SK-N-SH treated with all-trans-retinoic acid at 6 μM for 48 hours (cell line): ENCODE results near the gene FES.

Experiments
- ATAC-seq: fragments of 200-7000 bp; cut with Tn5 transposase; 3 replicates; pipeline ENCODE4 v1.9.1; 2020; ENCODE audit warnings: mild to moderate bottlenecking, moderate library complexity
- BACH2 ChIP-seq: fragments of 250-450 bp; sonication (Bioruptor Pico); IDR thresholded peaks from 2 replicates; pipeline ENCODE4 v1.9.0; 2021; ENCODE audit warnings: mild to moderate bottlenecking, borderline replicate concordance
- CREB5 ChIP-seq: fragments of 250-450 bp; sonication (Bioruptor Pico); IDR thresholded peaks from 2 replicates; pipeline ENCODE4 v1.5.1; 2020; ENCODE audit warnings: low read depth, mild to moderate bottlenecking, moderate library complexity
- CSDC2 ChIP-seq: fragments of 250-450 bp; sonication (Bioruptor Pico); IDR thresholded peaks from 2 replicates; pipeline ENCODE4 v1.5.0; 2020; ENCODE audit warnings: mild to moderate bottlenecking, moderate library complexity
- CSRNP3 ChIP-seq: fragments of 250-450 bp; sonication (Bioruptor Pico); IDR thresholded peaks from 2 replicates; pipeline ENCODE4 v1.5.1; 2021; ENCODE audit warnings: mild to moderate bottlenecking, moderate library complexity
- ESRRG ChIP-seq: fragments of 250-450 bp; sonication (Bioruptor Pico); IDR thresholded peaks from 2 replicates; pipeline ENCODE4 v1.6.1; 2021; ENCODE audit warnings: mild to moderate bottlenecking
- GLIS3 ChIP-seq: fragments of 250-450 bp; sonication (Bioruptor Pico); IDR thresholded peaks from 2 replicates; pipeline ENCODE4 v1.5.0; 2020; ENCODE audit warnings: mild to moderate bottlenecking, moderate library complexity
- ISL1 ChIP-seq: fragments of 250-450 bp; sonication (Bioruptor Pico); IDR thresholded peaks from 2 replicates; pipeline ENCODE4 v2.1.2; 2022; ENCODE audit warnings: mild to moderate bottlenecking, moderate library complexity
- PATZ1 ChIP-seq: fragments of 250-450 bp; sonication (Bioruptor Pico); IDR thresholded peaks from 2 replicates; pipeline ENCODE4 v1.8.0; 2020; ENCODE audit warnings: mild to moderate bottlenecking, moderate library complexity, borderline replicate concordance
- POU6F1 ChIP-seq: fragments of 250-450 bp; sonication (Bioruptor Pico); IDR thresholded peaks from 2 replicates; pipeline ENCODE4 v1.8.0; 2021; ENCODE audit warnings: low read depth, mild to moderate bottlenecking, moderate library complexity, borderline replicate concordance
- PPARA ChIP-seq: fragments of 250-450 bp; sonication (Bioruptor Pico); IDR thresholded peaks from 2 replicates; pipeline ENCODE4 v1.5.0; 2020; ENCODE audit warnings: mild to moderate bottlenecking, borderline replicate concordance
- RARB ChIP-seq: fragments of 250-450 bp; sonication (Bioruptor Pico); IDR thresholded peaks from 2 replicates; pipeline ENCODE4 v1.8.0; 2021; ENCODE audit warnings: mild to moderate bottlenecking, moderate library complexity
- TCF4 ChIP-seq: fragments of 250-450 bp; sonication (Bioruptor Pico); IDR thresholded peaks from 2 replicates; pipeline ENCODE4 v1.8.0; 2021; ENCODE audit warnings: mild to moderate bottlenecking, moderate library complexity, borderline replicate concordance
- TSHZ2 ChIP-seq: fragments of 250-450 bp; sonication (Bioruptor Pico); IDR thresholded peaks from 2 replicates; pipeline ENCODE4 v1.5.0; 2020; ENCODE audit warnings: mild to moderate bottlenecking, moderate library complexity
- ZC3H10 ChIP-seq: fragments of 250-450 bp; sonication (Bioruptor Pico); IDR thresholded peaks from 2 replicates; pipeline ENCODE4 v1.5.1; 2021; ENCODE audit warnings: mild to moderate bottlenecking, moderate library complexity
- ZFP3 ChIP-seq: fragments of 250-450 bp; sonication (Bioruptor Pico); IDR thresholded peaks from 2 replicates; pipeline ENCODE4 v1.5.0; 2020; ENCODE audit warnings: mild to moderate bottlenecking, moderate library complexity
- ZFP30 ChIP-seq: fragments of 450-650 bp; formaldehyde crosslinking; IDR thresholded peaks from 2 replicates; pipeline ENCODE4 v1.5.0; 2022; ENCODE audit warnings: mild to moderate bottlenecking, moderate library complexity
- ZNF565 ChIP-seq: fragments of 450-650 bp; formaldehyde crosslinking; conservative IDR thresholded peaks from 2 replicates; pipeline ENCODE4 v1.5.0; 2020; ENCODE audit warnings: low read depth, mild to moderate bottlenecking, moderate library complexity
- ZNF8 ChIP-seq: fragments of 450-650 bp; formaldehyde crosslinking; IDR thresholded peaks from 2 replicates; pipeline ENCODE4 v1.5.0; 2020; ENCODE audit warnings: mild to moderate bottlenecking, moderate library complexity

The FES gene

GRCh38 chr15:90889313-90889730, 5.0 kb downstream of the FES start:
- TF ChIP-seq PPARA (CRISPR knock-in tag) (no peak), ISL1 (CRISPR knock-in tag) (no peak), ZNF8 (CRISPR knock-in tag) (no peak), RARB (CRISPR knock-in tag) (no peak), BACH2 (CRISPR knock-in tag) (no peak), ZFP30 (no peak), ZC3H10 (no peak), ESRRG (no peak), TSHZ2 (CRISPR knock-in tag) (no peak), ZFP3 (CRISPR knock-in tag) (no peak)
- no peak for ATAC-seq

- no peak for ATAC-seq
Observed at GRCh38 chr15:90889736-90890456, 5.6 kb downstream of the FES start.

GRCh38 chr15:90890839-90891238, 6.5 kb downstream of the FES start:
- TF ChIP-seq CREB5 (no peak), BACH2 (CRISPR knock-in tag) (no peak)
- ATAC-seq: no peak

More at GRCh38 chr15:90889736-90890456, 5.6 kb downstream of the FES start:
- TF ChIP-seq GLIS3 (CRISPR knock-in tag): no peak
- no peak for TF ChIP-seq ZFP30
- no peak for TF ChIP-seq ZC3H10
- TF ChIP-seq CSDC2 (CRISPR knock-in tag): no peak
- TF ChIP-seq RARB (CRISPR knock-in tag): no peak

- no peak for ATAC-seq
- no peak for TF ChIP-seq ZFP30
- TF ChIP-seq PPARA (CRISPR knock-in tag): no peak
- no peak for TF ChIP-seq PATZ1
- TF ChIP-seq ZNF565 (CRISPR knock-in tag): no peak
- TF ChIP-seq POU6F1: no peak
- TF ChIP-seq RARB (CRISPR knock-in tag): no peak
- TF ChIP-seq BACH2 (CRISPR knock-in tag): no peak
- TF ChIP-seq, all 23 proteins: peak for 0
Observed at GRCh38 chr15:90891346-90891949, 7.1 kb downstream of the FES start.

- ATAC-seq: no peak
Observed at GRCh38 chr15:90892023-90892422, 7.7 kb downstream of the FES start.

More at GRCh38 chr15:90892023-90892422, 7.7 kb downstream of the FES start:
- TF ChIP-seq CSRNP3 (CRISPR knock-in tag) (no peak), CREB5 (no peak), CSDC2 (CRISPR knock-in tag) (no peak), ZFP30 (no peak), TCF4 (no peak)
